Measurements from ENCODE around the gene ADM. TPM values are rescaled to one million over a fixed set of nuclear protein-coding genes. Genes with fewer than 3 reads are reported as not detected.

ADM gene
- total and polyA plus RNA-seq, 4 donors: 9.7 to 33.1 (median 22.7) TPM

GRCh38 chr11:10288881-10289764, 15.8 kb upstream of the ADM start:
- Histone ChIP-seq H3K9ac (ENCODE audit: low read depth in 1 of 2, low read length in 2 of 2) (no peak overlapping the region), H3K4me1 (ENCODE audit: control insufficient read depth in 4 of 4, insufficient read depth in 4 of 4, low read length in 3 of 4) (peaks cover 8 to 32% (median 24%) of the 10 kb centered on the region in 4 donors), H3K27me3 (ENCODE audit: control insufficient read depth in 4 of 4, insufficient read depth in 4 of 4, low read length in 3 of 4) (no peaks in the 10 kb centered on the region), H3K36me3 (ENCODE audit: control insufficient read depth in 4 of 4, insufficient read depth in 3 of 4, low read depth in 1 of 4, low read length in 3 of 4) (no peaks in the 10 kb centered on the region), H3K9me3 (ENCODE audit: control insufficient read depth in 4 of 4, low read length in 3 of 4) (no peaks in the 10 kb centered on the region), H3K4me3 (ENCODE audit: low read depth in 1 of 3, low read length in 3 of 3) (no peak overlapping the region), H3K27ac (ENCODE audit: low read depth in 1 of 2, low read length in 2 of 2) (no peak overlapping the region)
- no peak for TF ChIP-seq GABPA (IDR thresholded peaks at IDR 0.05 in 1 of 2, conservative IDR thresholded peaks at IDR 0.05 in 1 of 2)
- no peak for TF ChIP-seq ATF3 (IDR thresholded peaks at IDR 0.05)
- TF ChIP-seq HNF4A (conservative IDR thresholded peaks at IDR 0.05): peak in 1 of 2 donors; percentile 9
- no peak for TF ChIP-seq NR2F2 (IDR thresholded peaks at IDR 0.05)
- 85% methylated on average over 24 of the region's 24 CpGs for whole genome bisulfite sequencing
- peak; percentile 66 for DNase-seq (ENCODE audit: low spot score)

GRCh38 chr11:10289765-10290380, 15.0 kb upstream of the ADM start:
- peaks cover 8 to 32% (median 21%) of the 10 kb centered on the region in 4 donors for H3K4me1 ChIP-seq (ENCODE audit: control insufficient read depth in 4 of 4, insufficient read depth in 4 of 4, low read length in 3 of 4)

More at GRCh38 chr11:10289765-10290380, 15.0 kb upstream of the ADM start:
- TF ChIP-seq RXRA (IDR thresholded peaks at IDR 0.05) (no peak), HNF4G (IDR thresholded peaks at IDR 0.05) (no peak), HNF4A (conservative IDR thresholded peaks at IDR 0.05) (no peak), FOXA2 (IDR thresholded peaks at IDR 0.05) (no peak), GABPA (IDR thresholded peaks at IDR 0.05 in 1 of 2, conservative IDR thresholded peaks at IDR 0.05 in 1 of 2) (no peak), CTCF (IDR thresholded peaks at IDR 0.05; ENCODE audit: low read depth, low read length, missing input control) (no peak), FOXA1 (IDR thresholded peaks at IDR 0.05) (no peak), ZBTB33 (IDR thresholded peaks at IDR 0.05) (no peak), MAX (IDR thresholded peaks at IDR 0.05) (no peak)
- no peaks in the 10 kb centered on the region for H3K36me3 ChIP-seq (ENCODE audit: control insufficient read depth in 4 of 4, insufficient read depth in 3 of 4, low read depth in 1 of 4, low read length in 3 of 4)
- no peaks in the 10 kb centered on the region for H3K9me3 ChIP-seq (ENCODE audit: control insufficient read depth in 4 of 4, low read length in 3 of 4)
- no peak overlapping the region for H3K27ac ChIP-seq (ENCODE audit: low read depth in 1 of 2, low read length in 2 of 2)
- DNase-seq (ENCODE audit: low spot score): no peak
- WGBS: 92% methylated on average over 10 of the region's 10 CpGs
- H3K4me3 ChIP-seq (ENCODE audit: low read depth in 1 of 3, low read length in 3 of 3): no peak overlapping the region
- H3K27me3 ChIP-seq (ENCODE audit: control insufficient read depth in 4 of 4, insufficient read depth in 4 of 4, low read length in 3 of 4): no peaks in the 10 kb centered on the region
- no peak overlapping the region for H3K9ac ChIP-seq (ENCODE audit: low read depth in 1 of 2, low read length in 2 of 2)

Data from liver (tissue), 9 donors.